K562 (cell line): ENCODE results near the gene USP7. TPM values are rescaled to one million over a fixed set of nuclear protein-coding genes. Genes with fewer than 3 reads are reported as not detected.
A peak's percentile ranks its signal among the peaks of the same experiment; 100 is the strongest.

Experiments
- ATAC-seq: fragments of 200-7000 bp; cut with Tn5 transposase; 3 replicates; pipeline ENCODE4 v1.9.1; 2020; ENCODE audit warnings: moderate library complexity
- BruUV-seq: library from RNA; stranded (reverse); fragments of 400-500 nt; replicated peaks from 2 replicates; lab custom pipeline; 2021; lab: Mats Ljungman, UMichigan
- CTCF ChIA-PET: fragments of 300-600 bp; formaldehyde crosslinking; extraction: SDS; loops from one replicate; lab custom pipeline; 2021; ENCODE audit warnings: low intra/inter-chr PET ratio; lab: Yijun Ruan, JAX
- POLR2A ChIA-PET: fragments of 300-600, 350-650 bp; sonication (Branson Sonifier 250); formaldehyde crosslinking; extraction: SDS; loops from one replicate; lab custom pipeline; 2021; ENCODE audit warnings: antibody characterized with exemption, inconsistent platforms; lab: Yijun Ruan, JAX
- DNase-seq, 4 experiments: peaks; one replicate each; pipeline versions ENCODE4 v3.0.0 to v3.0.0-alpha.2; 2011 to 2018; ENCODE audit warnings: low spot score in 3 of 4, mixed read lengths in 3 of 4; ENCODE audit errors: extremely low read depth in 1 of 4
- FAIRE-seq: peaks from 2 replicates; lab custom pipeline; 2011; peaks lifted over from hg19 to GRCh38; lab: Jason Lieb, UNC
- H2AFZ ChIP-seq: 2 replicates; pipeline ENCODE4 v1.6.0; 2011; ENCODE audit warnings: low read depth, low read length, control low read depth, inconsistent platforms
- H3K27ac ChIP-seq: fragments of 200-600 bp; 3 replicates; pipeline ENCODE4 v1.8.0; 2011; ENCODE audit warnings: low read depth, mild to moderate bottlenecking, control low read depth, inconsistent platforms, low read length, moderate library complexity, mixed read lengths; ENCODE audit errors: extremely low read depth
- H3K27me3 ChIP-seq, 2 experiments: fragments of 300-600 bp in 1 of 2; 2 replicates in 1 of 2; 3 replicates in 1 of 2; pipeline versions ENCODE4 v1.6.0 to v1.8.0; 2011; ENCODE audit warnings: inconsistent platforms in 2 of 2, low read length in 2 of 2, mild to moderate bottlenecking in 1 of 2, mixed read lengths in 1 of 2, moderate library complexity in 1 of 2; ENCODE audit not compliant: control insufficient read depth in 2 of 2, insufficient read depth in 2 of 2
- H3K36me3 ChIP-seq: fragments of 300-600 bp; 3 replicates; pipeline ENCODE4 v1.8.0; 2011; ENCODE audit warnings: mild to moderate bottlenecking, low read length, inconsistent platforms; ENCODE audit not compliant: control insufficient read depth, insufficient read depth
- H3K4me1 ChIP-seq, 2 experiments: fragments of 200-600 bp in 1 of 2; replicated peaks in 1 of 2; 2 replicates in 1 of 2; 3 replicates in 1 of 2; pipeline versions ENCODE4 v1.5.1 to v1.8.0; 2011; ENCODE audit warnings: inconsistent platforms in 2 of 2, low read length in 2 of 2, mild to moderate bottlenecking in 1 of 2, mixed read lengths in 1 of 2, moderate library complexity in 1 of 2; ENCODE audit not compliant: control insufficient read depth in 2 of 2, insufficient read depth in 2 of 2
- H3K4me2 ChIP-seq: 2 replicates; pipeline ENCODE4 v1.6.1; 2011; ENCODE audit warnings: low read length, control low read depth, inconsistent platforms, mixed read lengths; ENCODE audit not compliant: insufficient read depth
- H3K4me3 ChIP-seq: fragments of 200-600 bp; sonication (generic), shearing (Covaris generic); 2 replicates; pipeline ENCODE4 v1.5.1; 2016; ENCODE audit warnings: control low read depth, inconsistent platforms
- H3K79me2 ChIP-seq: fragments of 200-600 bp; 3 replicates; pipeline ENCODE4 v1.8.0; 2011; ENCODE audit warnings: low read length, inconsistent platforms; ENCODE audit not compliant: control insufficient read depth, insufficient read depth
- H3K9ac ChIP-seq, 2 experiments: 2 replicates each; pipeline versions ENCODE4 v1.6.0 to v1.6.1; 2011; ENCODE audit warnings: low read depth in 2 of 2, low read length in 2 of 2, control low read depth in 1 of 2, inconsistent platforms in 1 of 2, mild to moderate bottlenecking in 1 of 2, mixed read lengths in 1 of 2; ENCODE audit not compliant: insufficient read depth in 1 of 2
- H3K9me1 ChIP-seq: one replicate; pipeline ENCODE4 v1.6.0; 2011; ENCODE audit warnings: inconsistent platforms, mild to moderate bottlenecking, low read length, moderate library complexity; ENCODE audit not compliant: control insufficient read depth, insufficient read depth
- H3K9me3 ChIP-seq: replicated peaks from 2 replicates; pipeline ENCODE4 v1.5.1; 2011; ENCODE audit warnings: low read depth, low read length, inconsistent platforms; ENCODE audit not compliant: control insufficient read depth, insufficient read depth
- H4K20me1 ChIP-seq: replicated peaks from 2 replicates; pipeline ENCODE4 v1.6.1; 2011; ENCODE audit warnings: low read length, inconsistent platforms, mixed read lengths; ENCODE audit not compliant: control insufficient read depth, insufficient read depth
- CEBPZ ChIP-seq: fragments of 150-350 bp; IDR thresholded peaks from 2 replicates; pipeline ENCODE4 v1.6.1; 2014; ENCODE audit warnings: low read depth, mild to moderate bottlenecking, low read length, borderline replicate concordance
- HNRNPK ChIP-seq: fragments of 200-400 bp; formaldehyde crosslinking; IDR thresholded peaks from one replicate; pipeline ENCODE4 v1.6.1; 2018; ENCODE audit warnings: mild to moderate bottlenecking, low read depth, low read length; ENCODE audit not compliant: poor library complexity, severe bottlenecking
- LARP7 ChIP-seq: fragments of 450-650 bp; IDR thresholded peaks from 2 replicates; pipeline ENCODE4 v1.6.1; 2016
- MCM7 ChIP-seq, 2 experiments: fragments of 450-650 bp; IDR thresholded peaks; 2 replicates each; pipeline ENCODE4 v1.6.1; 2016 to 2018
- NKRF ChIP-seq: fragments of 450-650 bp; IDR thresholded peaks from 2 replicates; pipeline ENCODE4 v1.6.1; 2016; ENCODE audit warnings: borderline replicate concordance
- POLR2A ChIP-seq: fragments of 450-650 bp; conservative IDR thresholded peaks from 2 replicates; pipeline ENCODE4 v1.6.1; 2016
- THRB ChIP-seq: fragments of 450-650 bp; formaldehyde crosslinking; conservative IDR thresholded peaks from 2 replicates; pipeline ENCODE4 v1.4.0; 2022; ENCODE audit warnings: mild to moderate bottlenecking, missing genetic modification characterization
- ZNF134 ChIP-seq: fragments of 250-450 bp; sonication (Bioruptor Pico); conservative IDR thresholded peaks from 2 replicates; pipeline ENCODE4 v1.4.0; 2020
- WGBS: fragments of 100-300 bp; shearing (Covaris generic); methylation state at CpG from one replicate; pipeline ENCODE4 v1.1.6; 2016; ENCODE audit warnings: low coverage, mixed read lengths; ENCODE audit not compliant: insufficient coverage; ENCODE audit errors: missing lambda C conversion rate; 5-methylcytosine and 5-hydroxymethylcytosine counted together
- in situ Hi-C: fragments of 300-500 bp; cut with MboI; formaldehyde crosslinking; loops from 4 replicates; pipeline ENCODE4 v1.15.0; 2018; ENCODE audit warnings: inconsistent platforms, mixed read lengths
- intact Hi-C: fragments of 100-400 bp; cut with micrococcal nuclease; formaldehyde crosslinking; loops from 2 replicates; pipeline ENCODE4 v1.14.2; 2022
- polyA plus RNA-seq, 8 experiments: library from polyadenylated mRNA; depleted of rRNA in 4 of 8; stranded (reverse) in 5 of 8; unstranded in 3 of 8; fragments of >200 nt; fragmentation: Nextera tagmentation in 2 of 8; fragmentation: Illumina TruSeq in 1 of 8; extraction: Ambion mirVana in 2 of 8; extraction: Trizol in 1 of 8; gene quantifications; 2 replicates each; pipeline versions ENCODE4 v1.2.1 to v1.2.3, GENCODE V29; 2011 to 2014; ENCODE audit warnings: inconsistent platforms in 1 of 8, missing spikeins in 1 of 8
- total RNA-seq, 7 experiments: library from RNA; depleted of rRNA in 6 of 7; stranded (reverse); fragments of >200 nt in 6 of 7; fragmentation: Illumina TruSeq in 2 of 7; extraction: Trizol in 2 of 7; gene quantifications; 2 replicates each; pipeline versions ENCODE4 v1.2.1 to v1.2.3, GENCODE V29; 2011 to 2021; ENCODE audit warnings: low replicate concordance in 1 of 7

Gene USP7
- total and polyA plus RNA-seq, 9 of the 15 experiments (the other 6 are each of a cell fraction or from before 2014, with no cell fraction given) = 17.1 to 145 (median 57.9) TPM

- Histone ChIP-seq H3K79me2 (peaks cover 2% of the 10 kb centered on the region; the same call in 1 of the 3 replicates), H3K27ac (no peak overlapping the region), H3K4me2 (no peak overlapping the region), H3K27me3 (no peaks in the 10 kb centered on the region), H3K36me3 (peaks cover 61% of the 10 kb centered on the region; the same call in 2 of the 3 replicates), H3K9me1 (no peaks in the 10 kb centered on the region), H4K20me1 (no peaks in the 10 kb centered on the region), H3K9me3 (no peaks in the 10 kb centered on the region), H2AFZ (no peak overlapping the region), H3K4me3 (no peak overlapping the region), H3K9ac (no peak overlapping the region), H3K4me1 (peaks cover 0 to 4% of the 10 kb centered on the region in 2 experiments; a peak in 1 of 5 replicates)
- in situ Hi-C loops (no loop called here), intact Hi-C loops (no loop called here)
- TF ChIP-seq POLR2A (0 out of 2 replicates have a peak, but pooled peaks have one; percentile 38), NKRF (no peak)
- DNase-seq (no peak), ATAC-seq (no peak), FAIRE-seq (no peak)
- ChIA-PET POLR2A (interaction anchor here (0.9 kb wide), 1 partner anchor 11 kb away, joined by 3 read pairs; no protein-coding TSS in a partner anchor), CTCF (no interaction called here)
- no TSS peak for BruUV-seq
- 94% methylated on average over 13 of the region's 13 CpGs for WGBS
These were observed 116.6 kb downstream of the USP7 start for GRCh38 chr16:8847145-8847544.

GRCh38 chr16:8846401-8846932 is 117.2 kb downstream of the USP7 start:
- Histone ChIP-seq H3K27me3 (no peaks in the 10 kb centered on the region), H3K27ac (no peak overlapping the region), H3K9me1 (no peaks in the 10 kb centered on the region), H3K4me1 (peaks cover 0 to 4% of the 10 kb centered on the region in 2 experiments; a peak in 1 of 5 replicates), H3K9me3 (no peaks in the 10 kb centered on the region), H2AFZ (no peak overlapping the region), H3K4me2 (no peak overlapping the region), H3K9ac (no peak overlapping the region), H4K20me1 (no peaks in the 10 kb centered on the region), H3K79me2 (peaks cover 2% of the 10 kb centered on the region; the same call in 1 of the 3 replicates), H3K4me3 (no peak overlapping the region), H3K36me3 (peaks cover 54% of the 10 kb centered on the region; the same call in 2 of the 3 replicates)
- WGBS = 89% methylated on average over 10 of the region's 10 CpGs
- ChIA-PET CTCF (no interaction called here), POLR2A (interaction anchor here (0.9 kb wide), 1 partner anchor 10 kb away, joined by 3 read pairs; no protein-coding TSS in a partner anchor)
- no TSS peak for BruUV-seq
- no peak for ATAC-seq
- in situ Hi-C loops = no loop called here
- intact Hi-C loops = no loop called here
- FAIRE-seq = no peak
- DNase-seq = no peak
- no peak for TF ChIP-seq THRB (CRISPR knock-in tag)
- TF ChIP-seq CEBPZ = no peak
- TF ChIP-seq LARP7 = no peak
- TF ChIP-seq MCM7 (IDR thresholded peaks at IDR 0.05) = no peak
- TF ChIP-seq HNRNPK = no peak
- TF ChIP-seq ZNF134 (CRISPR knock-in tag) = no peak
